ENCODE measurements around the gene KRTAP4-16. TPM values are rescaled to one million over a fixed set of nuclear protein-coding genes. Genes with fewer than 3 reads are reported as not detected.
"Not testable (repeated sequence)": the region's sequence is repeated elsewhere in the genome, so short reads cannot be mapped to it uniquely, and the experiment has no call there.

The KRTAP4-16 gene
- total RNA-seq, 4 donors from 2014 or later: not detected

DNA sequence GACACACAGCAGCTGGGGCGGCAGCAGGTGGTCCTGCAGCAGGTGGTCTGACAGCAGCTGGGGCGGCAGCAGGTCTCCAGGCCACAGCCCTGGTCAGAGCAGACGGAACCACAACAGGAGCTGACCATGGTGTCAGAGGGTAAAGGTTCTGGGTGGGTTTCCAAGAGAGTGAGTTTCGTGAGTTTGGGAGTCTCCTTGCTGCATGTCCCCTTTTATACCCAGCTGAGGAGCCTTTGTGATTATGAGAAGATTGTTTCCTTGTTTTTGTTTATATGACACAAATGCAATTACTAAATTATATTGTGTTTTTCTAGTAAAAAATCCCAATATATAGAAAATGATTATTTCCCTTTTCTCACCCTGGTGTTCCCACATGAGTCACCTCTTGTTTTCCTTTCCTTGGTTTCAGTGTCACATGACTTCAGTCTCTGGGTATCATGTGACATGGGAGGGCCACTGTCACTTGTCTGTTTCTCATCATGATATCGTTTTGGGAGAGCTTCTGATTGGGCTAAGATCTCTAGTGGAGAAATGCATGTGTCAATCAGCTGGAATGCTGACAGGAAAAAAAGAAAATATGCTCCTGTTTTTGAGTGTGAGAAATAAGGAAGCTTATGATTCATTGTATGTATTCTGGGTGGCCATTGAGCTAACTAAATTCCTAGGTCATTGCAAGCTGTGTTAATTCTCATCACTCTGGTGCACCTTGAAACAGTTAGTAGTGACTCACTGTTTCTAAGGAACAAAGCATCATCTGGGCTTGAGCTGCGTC is 38.5 kb upstream of the KRTAP4-16 start, which contains the start of gene KRTAP4-6:
Gene KRTAP4-6, minus strand, starts transcription at position 185 of the 772 bp plus-strand sequence. Its CDS starts 57 bp downstream, at position 128.
- Histone ChIP-seq H3K36me3 (no peaks in the 10 kb centered on the region), H3K4me1 (no peaks in the 10 kb centered on the region), H3K27ac (no peak within 1 kb of the TSS), H3K27me3 (peaks cover 7% of the 10 kb centered on the region), H3K9me3 (peaks cover 10 to 15% of the 10 kb centered on the region in 2 donors), H3K4me3 (no peak within 1 kb of the TSS)
- in situ Hi-C loops (cut with MboI; ENCODE audit: low pct_ligation_motif_present in 1 of 4, low pct_unique_long_range_greater_than_20kb in 1 of 4, low sequenced_read_pairs in 3 of 4): no loop called here
- TF ChIP-seq POLR2A (IDR thresholded peaks at IDR 0.05) (no peak), POLR2AphosphoS5 (IDR thresholded peaks at IDR 0.05) (no peak), CTCF (IDR thresholded peaks at IDR 0.05) (no peak), EP300 (IDR thresholded peaks at IDR 0.05; ENCODE audit: low read depth) (no peak)
- 66 to 77% methylated on average over 3 to 6 of the region's 6 CpGs for WGBS, 2 donors (ENCODE audit: low coverage in 1 of 2)
- intact Hi-C loops (cut with DNase I; ENCODE audit: low total_unique reads): no loop called here
- DNase-seq: no peak

GRCh38 chr17:41139865-41140264 is 37.9 kb upstream of the KRTAP4-16 start:
- intact Hi-C loops (cut with DNase I; ENCODE audit: low total_unique reads); in situ Hi-C loops (cut with MboI; ENCODE audit: low pct_ligation_motif_present in 1 of 4, low pct_unique_long_range_greater_than_20kb in 1 of 4, low sequenced_read_pairs in 3 of 4): not testable (repeated sequence)

GRCh38 chr17:41133880-41134735 is 32.1 kb upstream of the KRTAP4-16 start:
- Histone ChIP-seq H3K4me3 (no peak overlapping the region), H3K4me1 (no peaks in the 10 kb centered on the region), H3K36me3 (no peaks in the 10 kb centered on the region), H3K27ac (no peak overlapping the region), H3K9me3 (no peaks in the 10 kb centered on the region), H3K27me3 (peaks cover 2% of the 10 kb centered on the region)
- DNase-seq: no peak
- intact Hi-C loops (cut with DNase I; ENCODE audit: low total_unique reads): no loop called here
- TF ChIP-seq EP300 (IDR thresholded peaks at IDR 0.05; ENCODE audit: low read depth) (no peak), POLR2AphosphoS5 (IDR thresholded peaks at IDR 0.05) (no peak), CTCF (IDR thresholded peaks at IDR 0.05) (no peak), POLR2A (IDR thresholded peaks at IDR 0.05) (no peak)
- WGBS, 2 donors (ENCODE audit: low coverage in 1 of 2): 62 to 65% methylated on average over 2 of the region's 2 CpGs
- in situ Hi-C loops (cut with MboI; ENCODE audit: low pct_ligation_motif_present in 1 of 4, low pct_unique_long_range_greater_than_20kb in 1 of 4, low sequenced_read_pairs in 3 of 4): no loop called here

More at GRCh38 chr17:41139865-41140264, 37.9 kb upstream of the KRTAP4-16 start:
- H3K27ac ChIP-seq, DNase-seq, H3K4me3 ChIP-seq, H3K27me3 ChIP-seq, H3K4me1 ChIP-seq, H3K36me3 ChIP-seq: not testable (repeated sequence)
- H3K9me3 ChIP-seq: peaks cover 10 to 15% of the 10 kb centered on the region in 2 donors
- WGBS, 2 donors (ENCODE audit: low coverage in 1 of 2): 87 to 95% methylated on average over 4 to 12 of the region's 12 CpGs

GRCh38 chr17:41131979-41132378 is 30.0 kb upstream of the KRTAP4-16 start:
- no peak overlapping the region for H3K4me3 ChIP-seq
- no peaks in the 10 kb centered on the region for H3K36me3 ChIP-seq
- no peaks in the 10 kb centered on the region for H3K9me3 ChIP-seq
- in situ Hi-C loops (cut with MboI; ENCODE audit: low pct_ligation_motif_present in 1 of 4, low pct_unique_long_range_greater_than_20kb in 1 of 4, low sequenced_read_pairs in 3 of 4): no loop called here
- H3K27me3 ChIP-seq: peaks cover 5% of the 10 kb centered on the region
- no peak for DNase-seq
- H3K4me1 ChIP-seq: no peaks in the 10 kb centered on the region
- intact Hi-C loops (cut with DNase I; ENCODE audit: low total_unique reads): no loop called here
- WGBS, 2 donors (ENCODE audit: low coverage in 1 of 2): 0 to 78% methylated on average over 1 to 3 of the region's 3 CpGs
- TF ChIP-seq POLR2A (IDR thresholded peaks at IDR 0.05): no peak
- no peak for TF ChIP-seq POLR2AphosphoS5 (IDR thresholded peaks at IDR 0.05)
- no peak for TF ChIP-seq EP300 (IDR thresholded peaks at IDR 0.05; ENCODE audit: low read depth)
- TF ChIP-seq CTCF (IDR thresholded peaks at IDR 0.05): no peak
- H3K27ac ChIP-seq: no peak overlapping the region

Data from transverse colon (tissue), 4 donors.